HepG2 (cell line): ENCODE data around the gene ATPAF2. TPM values are rescaled to one million over a fixed set of nuclear protein-coding genes. Genes with fewer than 3 reads are reported as not detected.
A peak's percentile ranks its signal among the peaks of the same experiment; 100 is the strongest.

ENCODE experiments used
- CBX1 ChIP-seq: IDR thresholded peaks from one replicate; pipeline ENCODE4 v1.6.1; 2016; ENCODE audit warnings: antibody characterized with exemption, low read depth
- CSRNP2 ChIP-seq: sonication (generic); formaldehyde crosslinking; conservative IDR thresholded peaks from 2 replicates; pipeline ENCODE4 v1.8.0; 2022; ENCODE audit warnings: low read depth, missing genetic modification reagents
- GTF3A ChIP-seq: sonication (generic); formaldehyde crosslinking; conservative IDR thresholded peaks from 2 replicates; pipeline ENCODE4 v1.4.0; 2020; ENCODE audit warnings: mild to moderate bottlenecking, missing genetic modification reagents
- HES4 ChIP-seq: sonication (generic); formaldehyde crosslinking; IDR thresholded peaks from 2 replicates; pipeline ENCODE4 v1.9.0; 2021; ENCODE audit warnings: mild to moderate bottlenecking, missing genetic modification reagents, borderline replicate concordance
- HMGA1 ChIP-seq: sonication (generic); formaldehyde crosslinking; conservative IDR thresholded peaks from 2 replicates; pipeline ENCODE4 v1.4.0; 2020; ENCODE audit warnings: missing genetic modification reagents
- IRF9 ChIP-seq: sonication (generic); formaldehyde crosslinking; IDR thresholded peaks from 2 replicates; pipeline ENCODE4 v1.8.0; 2022; ENCODE audit warnings: missing genetic modification reagents, mild to moderate bottlenecking, borderline replicate concordance
- MEIS1 ChIP-seq: sonication (generic); formaldehyde crosslinking; IDR thresholded peaks from 2 replicates; pipeline ENCODE4 v1.9.0; 2021; ENCODE audit warnings: mild to moderate bottlenecking, missing genetic modification reagents, moderate library complexity, borderline replicate concordance
- MTF2 ChIP-seq: sonication (generic); formaldehyde crosslinking; IDR thresholded peaks from 2 replicates; pipeline ENCODE4 v1.5.0; 2020; ENCODE audit warnings: missing genetic modification reagents, borderline replicate concordance
- PHF8 ChIP-seq: sonication (generic); formaldehyde crosslinking; IDR thresholded peaks from 2 replicates; pipeline ENCODE4 v1.5.0; 2020; ENCODE audit warnings: missing genetic modification reagents
- RNF219 ChIP-seq: sonication (generic); formaldehyde crosslinking; IDR thresholded peaks from 2 replicates; pipeline ENCODE4 v1.5.0; 2020; ENCODE audit warnings: mild to moderate bottlenecking, missing genetic modification reagents
- RXRA ChIP-seq: sonication (generic); formaldehyde crosslinking; IDR thresholded peaks from 2 replicates; pipeline ENCODE4 v1.5.1; 2020; ENCODE audit warnings: missing genetic modification reagents
- ZBTB20 ChIP-seq: sonication (generic); formaldehyde crosslinking; IDR thresholded peaks from 2 replicates; pipeline ENCODE4 v1.8.1; 2023; ENCODE audit warnings: missing genetic modification reagents, low read depth, mild to moderate bottlenecking, borderline replicate concordance
- ZBTB21 ChIP-seq: sonication (generic); formaldehyde crosslinking; IDR thresholded peaks from 2 replicates; pipeline ENCODE4 v1.4.0; 2020; ENCODE audit warnings: missing genetic modification reagents
- ZIK1 ChIP-seq: sonication (generic); formaldehyde crosslinking; IDR thresholded peaks from 2 replicates; pipeline ENCODE4 v1.5.0; 2020; ENCODE audit warnings: mild to moderate bottlenecking, low read depth, missing genetic modification reagents, borderline replicate concordance
- ZNF121 ChIP-seq: sonication (generic); formaldehyde crosslinking; IDR thresholded peaks from 2 replicates; pipeline ENCODE4 v1.5.0; 2020; ENCODE audit warnings: mild to moderate bottlenecking, missing genetic modification reagents
- ZNF34 ChIP-seq: sonication (generic); formaldehyde crosslinking; IDR thresholded peaks from 2 replicates; pipeline ENCODE4 v1.4.0; 2020; ENCODE audit warnings: mild to moderate bottlenecking, missing genetic modification reagents, borderline replicate concordance
- ZNF513 ChIP-seq: sonication (generic); formaldehyde crosslinking; conservative IDR thresholded peaks from 2 replicates; pipeline ENCODE4 v1.5.0; 2020; ENCODE audit warnings: missing genetic modification reagents
- ZNF556 ChIP-seq: sonication (generic); formaldehyde crosslinking; IDR thresholded peaks from 2 replicates; pipeline ENCODE4 v1.4.0; 2020; ENCODE audit warnings: mild to moderate bottlenecking, missing genetic modification reagents, borderline replicate concordance
- ZNF558 ChIP-seq: sonication (generic); formaldehyde crosslinking; IDR thresholded peaks from 2 replicates; pipeline ENCODE4 v1.9.0; 2022; ENCODE audit warnings: mild to moderate bottlenecking, missing genetic modification reagents, borderline replicate concordance
- ZNF562 ChIP-seq: sonication (generic); formaldehyde crosslinking; IDR thresholded peaks from 2 replicates; pipeline ENCODE4 v1.8.0; 2022; ENCODE audit warnings: missing genetic modification reagents, borderline replicate concordance
- ZNF781 ChIP-seq: sonication (generic); formaldehyde crosslinking; IDR thresholded peaks from 2 replicates; pipeline ENCODE4 v1.5.1; 2020; ENCODE audit warnings: borderline replicate concordance, mild to moderate bottlenecking, missing genetic modification reagents; ENCODE audit errors: not compliant biosample characterization
- ZNF879 ChIP-seq: sonication (generic); formaldehyde crosslinking; IDR thresholded peaks from 2 replicates; pipeline ENCODE4 v1.8.1; 2023; ENCODE audit warnings: missing genetic modification reagents
- ZNF891 ChIP-seq: sonication (generic); formaldehyde crosslinking; IDR thresholded peaks from 2 replicates; pipeline ENCODE4 v1.5.0; 2020; ENCODE audit warnings: mild to moderate bottlenecking, missing genetic modification reagents
- polyA plus RNA-seq, 8 experiments: library from polyadenylated mRNA; depleted of rRNA in 3 of 8; stranded (reverse) in 7 of 8; unstranded in 1 of 8; fragments of >200 nt; fragmentation: Illumina TruSeq in 4 of 8; extraction: Trizol in 4 of 8; gene quantifications; 2 replicates each; pipeline versions ENCODE4 v1.2.1 to v1.2.3, GENCODE V29; 2011 to 2016; ENCODE audit warnings: low read depth in 4 of 8, missing spikeins in 1 of 8, mixed read lengths in 1 of 8; ENCODE audit not compliant: insufficient read depth in 1 of 8
- total RNA-seq, 5 experiments: library from RNA; depleted of rRNA; stranded (reverse); fragments of >200 nt; fragmentation: Illumina TruSeq; extraction: Trizol; gene quantifications; 2 replicates each; pipeline ENCODE4 v1.2.3, GENCODE V29; 2016; ENCODE audit warnings: low read depth in 1 of 5

Gene ATPAF2
- total and polyA plus RNA-seq, 2 of the 13 experiments (the other 11 are each of a cell fraction or from before 2014, with no cell fraction given), result 15.0 to 16.5 TPM

- TF ChIP-seq ZNF121 (CRISPR knock-in tag) (no peak), ZIK1 (CRISPR knock-in tag) (peak; percentile 15; the same call in 1 of the 2 replicates), MEIS1 (CRISPR knock-in tag) (peak; percentile 69; the same call in 1 of the 2 replicates), CBX1 (peak; percentile 22), ZNF34 (CRISPR knock-in tag) (no peak; the same call in 1 of the 2 replicates), IRF9 (CRISPR knock-in tag) (no peak), MTF2 (CRISPR knock-in tag) (no peak), ZNF513 (CRISPR knock-in tag) (0 out of 2 replicates have a peak, but pooled peaks have one; percentile 28), ZNF562 (no peak), CSRNP2 (CRISPR knock-in tag) (no peak), HMGA1 (CRISPR knock-in tag) (no peak), GTF3A (peak; percentile 55; the same call in 1 of the 2 replicates), ZNF891 (CRISPR knock-in tag) (peak; percentile 39; the same call in 1 of the 2 replicates), ZNF781 (CRISPR knock-in tag) (no peak), RXRA (CRISPR knock-in tag) (peak; percentile 67; the same call in 1 of the 2 replicates), HES4 (no peak), ZBTB20 (peak; percentile 29; the same call in 1 of the 2 replicates), ZNF558 (CRISPR knock-in tag) (no peak), ZBTB21 (CRISPR knock-in tag) (no peak), ZNF556 (peak; percentile 62; the same call in 1 of the 2 replicates), ZNF879 (no peak), RNF219 (CRISPR knock-in tag) (no peak), PHF8 (CRISPR knock-in tag) (peak; percentile 70)
Observed at GRCh38 chr17:18038861-18039534, at the start of gene ATPAF2, which contains the start of gene GID4 (continued).
